Sigmoid colon (tissue), 7 donors: ENCODE results near the gene B4GALNT3. TPM values are rescaled to one million over a fixed set of nuclear protein-coding genes. Genes with fewer than 3 reads are reported as not detected.

Experiments used
- DNase-seq: peaks from one replicate; pipeline ENCODE4 v3.0.0-alpha.2; 2019
- H3K27ac ChIP-seq, 4 donors: fragments of 200-600 bp; sonication (generic); one replicate each; pipeline ENCODE4 v1.5.1; 2016 to 2019; ENCODE audit warnings: mild to moderate bottlenecking in 1 of 4
- H3K27me3 ChIP-seq, 3 donors: fragments of 200-600 bp; sonication (generic); one replicate each; pipeline ENCODE4 v1.5.1; 2019; ENCODE audit warnings: mild to moderate bottlenecking in 1 of 3
- H3K36me3 ChIP-seq, 4 donors: fragments of 200-600 bp; sonication (generic); one replicate each; pipeline ENCODE4 v1.5.1; 2016 to 2019
- H3K4me1 ChIP-seq, 4 donors: fragments of 200-600 bp; sonication (generic); one replicate each; pipeline ENCODE4 v1.5.1; 2017 to 2019
- H3K4me3 ChIP-seq, 4 donors: fragments of 200-600 bp; sonication (generic); one replicate each; pipeline ENCODE4 v1.5.1; 2017 to 2019; ENCODE audit warnings: mild to moderate bottlenecking in 2 of 4, moderate library complexity in 1 of 4
- H3K9me3 ChIP-seq, 4 donors: fragments of 200-600 bp in 3 of 4; sonication (generic) in 3 of 4; one replicate each; pipeline versions ENCODE4 v1.5.1 to v1.6.1; 2013 to 2019
- EP300 ChIP-seq, 4 donors: sonication (generic); formaldehyde crosslinking; IDR thresholded peaks; one replicate each; pipeline ENCODE4 v1.6.1; 2017; ENCODE audit warnings: antibody characterized with exemption in 4 of 4
- POLR2A ChIP-seq, 2 donors: fragments of 450-650 bp; IDR thresholded peaks; one replicate each; pipeline ENCODE4 v1.6.1; 2016; ENCODE audit warnings: antibody characterized with exemption in 2 of 2, mild to moderate bottlenecking in 2 of 2, moderate library complexity in 2 of 2
- POLR2AphosphoS5 ChIP-seq, 4 donors: sonication (generic); formaldehyde crosslinking; IDR thresholded peaks; one replicate each; pipeline ENCODE4 v1.6.1; 2017; ENCODE audit warnings: antibody characterized with exemption in 4 of 4
- WGBS, 2 donors: extraction: QIAGEN DNeasy Blood & Tissue Kit; methylation state at CpG; one replicate each; pipeline ENCODE4 v1.1.7; 2013; 5-methylcytosine and 5-hydroxymethylcytosine counted together
- intact Hi-C: fragments of 100-400 bp; cut with DNase I; formaldehyde crosslinking; loops from one replicate; pipeline ENCODE4 v1.15.1; 2023
- polyA plus RNA-seq, 3 donors: library from polyadenylated mRNA; stranded (reverse); fragments of 200-250 nt; gene quantifications; one replicate each; pipeline ENCODE4 v1.2.3, GENCODE V29; 2013
- total RNA-seq, 4 donors: library from RNA; depleted of rRNA; stranded (reverse); fragments of >200 nt; gene quantifications; one replicate each; pipeline ENCODE4 v1.1.0, GENCODE V29; 2016
- TF ChIP-seq, protein P1 (sequence below), 4 experiments: fragments of 450-650 bp in 3 of 4; fragments of 200-600 bp in 1 of 4; IDR thresholded peaks; one replicate each; pipeline ENCODE4 v1.5.1; 2016 to 2019; ENCODE audit warnings: antibody characterized with exemption in 4 of 4, mild to moderate bottlenecking in 3 of 4, moderate library complexity in 2 of 4
- donor health status: healthy with polysubstance abuse.
- donor health status: Bipolar disorder and iron deficiency.
- donor health status: healthy.

Gene B4GALNT3
- total and polyA plus RNA-seq, 7 donors, result under 0.01 to 74.2 (median 0.36) TPM

- H3K4me1 ChIP-seq, result no peaks in the 10 kb centered on the region
- intact Hi-C loops, result no loop called here
- no peak overlapping the region for H3K27ac ChIP-seq
- H3K9me3 ChIP-seq, result no peaks in the 10 kb centered on the region
- H3K4me3 ChIP-seq, result no peak overlapping the region
- no peaks in the 10 kb centered on the region for H3K27me3 ChIP-seq
- TF ChIP-seq POLR2AphosphoS5 (IDR thresholded peaks at IDR 0.05), result no peak
- no peak for DNase-seq
- no peaks in the 10 kb centered on the region for H3K36me3 ChIP-seq
- WGBS, 2 donors, result 93 to 96% methylated on average over 6 of the region's 6 CpGs
These were observed 71.1 kb downstream of the B4GALNT3 start for GRCh38 chr12:530821-531220.

DNA sequence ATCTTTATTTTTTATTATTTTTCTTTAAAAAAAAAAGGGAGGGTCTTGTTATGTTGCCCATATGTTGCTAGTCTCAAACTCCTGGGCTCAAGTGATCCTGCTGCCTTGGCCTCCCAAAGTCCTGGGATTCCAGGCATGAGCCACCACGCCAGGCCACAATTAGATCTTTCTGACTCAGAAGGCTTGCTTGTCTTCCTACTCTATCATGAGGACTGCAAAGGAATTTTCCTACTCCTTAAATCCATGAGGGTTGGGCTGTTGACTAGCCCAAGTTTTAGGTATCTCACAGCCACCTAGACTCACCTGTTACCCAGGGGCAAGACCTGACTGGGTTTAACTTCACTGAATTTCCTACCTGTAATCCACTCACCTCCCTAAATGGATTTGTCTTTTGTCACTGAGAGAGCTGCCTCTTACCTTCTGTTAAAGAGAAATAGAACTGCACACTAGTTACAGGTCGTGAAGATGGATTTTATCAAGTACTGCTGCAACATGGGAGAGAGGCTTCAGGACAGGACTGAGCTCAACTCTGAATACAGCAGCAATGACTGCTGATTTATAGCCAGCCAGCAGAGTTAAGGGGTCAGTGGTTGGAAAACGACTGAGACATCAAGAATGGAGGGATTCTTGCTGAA, 72.3 kb downstream of the B4GALNT3 start:
- H3K4me1 ChIP-seq, result no peaks in the 10 kb centered on the region
- no peak overlapping the region for H3K27ac ChIP-seq
- DNase-seq, result no peak
- intact Hi-C loops, result no loop called here
- TF ChIP-seq, protein P1, sequence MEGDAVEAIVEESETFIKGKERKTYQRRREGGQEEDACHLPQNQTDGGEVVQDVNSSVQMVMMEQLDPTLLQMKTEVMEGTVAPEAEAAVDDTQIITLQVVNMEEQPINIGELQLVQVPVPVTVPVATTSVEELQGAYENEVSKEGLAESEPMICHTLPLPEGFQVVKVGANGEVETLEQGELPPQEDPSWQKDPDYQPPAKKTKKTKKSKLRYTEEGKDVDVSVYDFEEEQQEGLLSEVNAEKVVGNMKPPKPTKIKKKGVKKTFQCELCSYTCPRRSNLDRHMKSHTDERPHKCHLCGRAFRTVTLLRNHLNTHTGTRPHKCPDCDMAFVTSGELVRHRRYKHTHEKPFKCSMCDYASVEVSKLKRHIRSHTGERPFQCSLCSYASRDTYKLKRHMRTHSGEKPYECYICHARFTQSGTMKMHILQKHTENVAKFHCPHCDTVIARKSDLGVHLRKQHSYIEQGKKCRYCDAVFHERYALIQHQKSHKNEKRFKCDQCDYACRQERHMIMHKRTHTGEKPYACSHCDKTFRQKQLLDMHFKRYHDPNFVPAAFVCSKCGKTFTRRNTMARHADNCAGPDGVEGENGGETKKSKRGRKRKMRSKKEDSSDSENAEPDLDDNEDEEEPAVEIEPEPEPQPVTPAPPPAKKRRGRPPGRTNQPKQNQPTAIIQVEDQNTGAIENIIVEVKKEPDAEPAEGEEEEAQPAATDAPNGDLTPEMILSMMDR (IDR thresholded peaks at IDR 0.05), result no peak
- TF ChIP-seq EP300 (IDR thresholded peaks at IDR 0.05) (no peak), POLR2A (IDR thresholded peaks at IDR 0.05) (no peak), POLR2AphosphoS5 (IDR thresholded peaks at IDR 0.05) (no peak)
- WGBS, 2 donors, result 82 to 91% methylated on average over 3 of the region's 3 CpGs
- H3K4me3 ChIP-seq, result no peak overlapping the region
- H3K36me3 ChIP-seq, result no peaks in the 10 kb centered on the region
- H3K27me3 ChIP-seq, result no peaks in the 10 kb centered on the region
- H3K9me3 ChIP-seq, result no peaks in the 10 kb centered on the region

- TF ChIP-seq POLR2AphosphoS5 (IDR thresholded peaks at IDR 0.05) (no peak), POLR2A (IDR thresholded peaks at IDR 0.05) (no peak), EP300 (IDR thresholded peaks at IDR 0.05) (no peak)
- TF ChIP-seq, protein P1 (IDR thresholded peaks at IDR 0.05), result no peak
- H3K4me1 ChIP-seq, result no peaks in the 10 kb centered on the region
- 89 to 91% methylated on average over 9 of the region's 9 CpGs for WGBS, 2 donors
These were observed 73.3 kb downstream of the B4GALNT3 start for GRCh38 chr12:532908-533565.

DNA sequence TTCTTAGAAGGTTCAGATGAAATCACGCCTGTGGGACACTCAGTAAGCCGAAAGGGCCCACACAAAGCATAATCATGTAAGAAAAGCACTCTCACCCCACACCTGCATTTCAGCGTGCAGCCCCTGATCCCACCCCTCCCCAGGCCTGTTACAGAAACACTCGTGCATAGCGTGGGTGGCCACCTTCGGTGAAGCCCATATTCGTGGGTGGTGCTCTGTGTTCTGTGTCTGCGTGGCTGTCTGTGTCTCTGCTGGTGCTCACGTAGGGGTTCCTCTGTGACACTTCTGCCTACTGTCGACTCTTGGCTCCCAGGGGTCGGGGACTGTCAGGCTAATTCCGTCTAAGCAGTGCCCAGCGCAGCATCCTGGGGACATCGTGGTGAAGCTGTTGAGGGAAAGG, 74.0 kb downstream of the B4GALNT3 start:
- Histone ChIP-seq H3K4me3 (no peak overlapping the region), H3K27ac (no peak overlapping the region), H3K4me1 (no peaks in the 10 kb centered on the region), H3K36me3 (no peaks in the 10 kb centered on the region), H3K27me3 (no peaks in the 10 kb centered on the region), H3K9me3 (no peaks in the 10 kb centered on the region)
- whole genome bisulfite sequencing, 2 donors, result 94% methylated on average over 14 of the region's 14 CpGs
- intact Hi-C loops, result no loop called here
- TF ChIP-seq POLR2A (IDR thresholded peaks at IDR 0.05), result no peak
- TF ChIP-seq, protein P1 (IDR thresholded peaks at IDR 0.05), result no peak
- no peak for TF ChIP-seq EP300 (IDR thresholded peaks at IDR 0.05)
- DNase-seq, result no peak

More at GRCh38 chr12:532908-533565, 73.3 kb downstream of the B4GALNT3 start:
- no peaks in the 10 kb centered on the region for H3K36me3 ChIP-seq
- no peak overlapping the region for H3K4me3 ChIP-seq
- intact Hi-C loops, result no loop called here
- H3K27ac ChIP-seq, result no peak overlapping the region
- no peaks in the 10 kb centered on the region for H3K9me3 ChIP-seq
- no peaks in the 10 kb centered on the region for H3K27me3 ChIP-seq
- no peak for DNase-seq

GRCh38 chr12:534216-534615, 74.5 kb downstream of the B4GALNT3 start:
- no peaks in the 10 kb centered on the region for H3K4me1 ChIP-seq
- TF ChIP-seq POLR2A (IDR thresholded peaks at IDR 0.05), result no peak
- no peak for TF ChIP-seq EP300 (IDR thresholded peaks at IDR 0.05)
- TF ChIP-seq, protein P1 (IDR thresholded peaks at IDR 0.05), result no peak
- TF ChIP-seq POLR2AphosphoS5 (IDR thresholded peaks at IDR 0.05), result no peak
- WGBS, 2 donors, result 86 to 90% methylated on average over 14 of the region's 14 CpGs
- DNase-seq, result no peak
- no peaks in the 10 kb centered on the region for H3K27me3 ChIP-seq
- intact Hi-C loops, result no loop called here
- H3K27ac ChIP-seq, result no peak overlapping the region
- H3K4me3 ChIP-seq, result no peak overlapping the region
- H3K9me3 ChIP-seq, result no peaks in the 10 kb centered on the region
- no peaks in the 10 kb centered on the region for H3K36me3 ChIP-seq
